GM12874 (cell line): ENCODE data around the gene AK8.

Source experiments
- TF ChIP-seq, protein P1 (sequence below): IDR thresholded peaks from 2 replicates; pipeline ENCODE4 v1.5.1; 2011; ENCODE audit warnings: low read depth, mild to moderate bottlenecking, control low read depth, low read length, moderate library complexity; ENCODE audit not compliant: insufficient read depth

AK8 gene

GRCh38 chr9:132681561-132681960 lies 196.5 kb downstream of the AK8 start:
- TF ChIP-seq, protein P1, sequence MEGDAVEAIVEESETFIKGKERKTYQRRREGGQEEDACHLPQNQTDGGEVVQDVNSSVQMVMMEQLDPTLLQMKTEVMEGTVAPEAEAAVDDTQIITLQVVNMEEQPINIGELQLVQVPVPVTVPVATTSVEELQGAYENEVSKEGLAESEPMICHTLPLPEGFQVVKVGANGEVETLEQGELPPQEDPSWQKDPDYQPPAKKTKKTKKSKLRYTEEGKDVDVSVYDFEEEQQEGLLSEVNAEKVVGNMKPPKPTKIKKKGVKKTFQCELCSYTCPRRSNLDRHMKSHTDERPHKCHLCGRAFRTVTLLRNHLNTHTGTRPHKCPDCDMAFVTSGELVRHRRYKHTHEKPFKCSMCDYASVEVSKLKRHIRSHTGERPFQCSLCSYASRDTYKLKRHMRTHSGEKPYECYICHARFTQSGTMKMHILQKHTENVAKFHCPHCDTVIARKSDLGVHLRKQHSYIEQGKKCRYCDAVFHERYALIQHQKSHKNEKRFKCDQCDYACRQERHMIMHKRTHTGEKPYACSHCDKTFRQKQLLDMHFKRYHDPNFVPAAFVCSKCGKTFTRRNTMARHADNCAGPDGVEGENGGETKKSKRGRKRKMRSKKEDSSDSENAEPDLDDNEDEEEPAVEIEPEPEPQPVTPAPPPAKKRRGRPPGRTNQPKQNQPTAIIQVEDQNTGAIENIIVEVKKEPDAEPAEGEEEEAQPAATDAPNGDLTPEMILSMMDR, result no peak

DNA sequence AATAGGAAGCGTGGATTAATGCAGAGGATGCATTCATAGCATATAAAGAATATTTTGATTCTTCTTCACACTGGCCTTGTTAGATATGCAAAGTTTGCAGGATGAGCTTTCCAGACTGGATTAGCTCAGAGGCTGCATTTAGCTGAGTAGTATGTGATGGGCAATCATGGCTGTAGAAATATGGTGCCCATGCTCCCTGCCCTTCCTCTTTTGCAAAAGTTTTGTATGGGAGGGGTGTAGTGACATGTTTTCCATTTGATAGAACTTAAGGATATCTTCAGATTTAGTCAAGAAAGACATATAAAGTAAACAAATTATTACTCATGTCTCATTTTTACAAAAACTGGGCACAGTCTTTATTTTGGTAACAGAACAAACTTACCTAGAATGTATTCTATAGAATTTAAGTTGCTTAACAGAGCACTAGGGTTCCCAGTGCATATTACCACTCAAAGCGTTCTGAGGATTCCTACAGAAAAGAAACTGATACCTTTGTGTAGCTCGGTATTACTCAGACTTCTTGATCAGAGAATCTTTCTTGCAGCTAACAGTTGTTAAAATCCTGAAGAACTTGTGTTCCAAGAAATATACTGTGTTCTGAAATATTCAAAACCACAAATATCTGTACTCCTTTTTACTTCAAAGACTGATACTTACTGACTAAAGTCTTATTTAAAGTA lies 198.0 kb downstream of the AK8 start:
- TF ChIP-seq, protein P1, result no peak

- TF ChIP-seq, protein P1, result no peak
Observed at GRCh38 chr9:132677976-132678375, 200.1 kb downstream of the AK8 start.
